ENCODE data around the gene NAA40. TPM values are rescaled to one million over a fixed set of nuclear protein-coding genes. Genes with fewer than 3 reads are reported as not detected.
"Not testable (repeated sequence)": the region's sequence is repeated elsewhere in the genome, so short reads cannot be mapped to it uniquely, and the experiment has no call there.

Gene NAA40
- total and polyA plus RNA-seq, 3 donors from 2014 or later: 44.8 to 57.5 (median 49.7) TPM

DNA sequence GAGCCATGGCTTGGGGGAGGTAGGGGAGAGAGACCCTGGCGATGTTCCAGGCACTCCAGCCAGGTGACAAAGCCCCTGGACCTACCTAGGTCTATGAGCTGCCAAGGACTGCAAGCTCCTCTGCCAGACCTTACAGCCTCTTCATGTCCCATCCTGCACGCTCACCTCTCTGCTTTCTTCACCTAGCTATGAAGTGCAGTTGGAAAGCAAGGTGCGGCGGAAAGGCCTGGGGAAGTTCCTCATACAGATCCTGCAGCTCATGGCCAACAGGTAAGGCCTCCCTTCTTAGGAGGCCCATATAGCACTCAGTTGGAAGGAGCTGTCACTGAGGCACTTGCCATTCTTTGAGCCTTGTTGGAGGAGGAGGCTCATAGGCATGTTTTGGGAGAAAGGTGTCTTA is 13.8 kb downstream of the NAA40 start:
- H3K36me3 ChIP-seq (ENCODE audit: low read depth, missing control alignments): no peaks in the 10 kb centered on the region
- H3K4me1 ChIP-seq: no peaks in the 10 kb centered on the region
- no peak overlapping the region for H3K4me3 ChIP-seq
- H3K9me3 ChIP-seq: no peaks in the 10 kb centered on the region
- DNase-seq: no peak
- H3K27me3 ChIP-seq: no peaks in the 10 kb centered on the region
- H3K27ac ChIP-seq: no peak overlapping the region
- WGBS, 2 donors: 92 to 99% methylated on average over 4 of the region's 4 CpGs
- intact Hi-C loops (cut with DNase I; ENCODE audit: low total_unique reads): no loop called here
- no peak for TF ChIP-seq POLR2A (IDR thresholded peaks at IDR 0.05)
- TF ChIP-seq, protein P1, sequence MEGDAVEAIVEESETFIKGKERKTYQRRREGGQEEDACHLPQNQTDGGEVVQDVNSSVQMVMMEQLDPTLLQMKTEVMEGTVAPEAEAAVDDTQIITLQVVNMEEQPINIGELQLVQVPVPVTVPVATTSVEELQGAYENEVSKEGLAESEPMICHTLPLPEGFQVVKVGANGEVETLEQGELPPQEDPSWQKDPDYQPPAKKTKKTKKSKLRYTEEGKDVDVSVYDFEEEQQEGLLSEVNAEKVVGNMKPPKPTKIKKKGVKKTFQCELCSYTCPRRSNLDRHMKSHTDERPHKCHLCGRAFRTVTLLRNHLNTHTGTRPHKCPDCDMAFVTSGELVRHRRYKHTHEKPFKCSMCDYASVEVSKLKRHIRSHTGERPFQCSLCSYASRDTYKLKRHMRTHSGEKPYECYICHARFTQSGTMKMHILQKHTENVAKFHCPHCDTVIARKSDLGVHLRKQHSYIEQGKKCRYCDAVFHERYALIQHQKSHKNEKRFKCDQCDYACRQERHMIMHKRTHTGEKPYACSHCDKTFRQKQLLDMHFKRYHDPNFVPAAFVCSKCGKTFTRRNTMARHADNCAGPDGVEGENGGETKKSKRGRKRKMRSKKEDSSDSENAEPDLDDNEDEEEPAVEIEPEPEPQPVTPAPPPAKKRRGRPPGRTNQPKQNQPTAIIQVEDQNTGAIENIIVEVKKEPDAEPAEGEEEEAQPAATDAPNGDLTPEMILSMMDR (IDR thresholded peaks at IDR 0.05): no peak

DNA sequence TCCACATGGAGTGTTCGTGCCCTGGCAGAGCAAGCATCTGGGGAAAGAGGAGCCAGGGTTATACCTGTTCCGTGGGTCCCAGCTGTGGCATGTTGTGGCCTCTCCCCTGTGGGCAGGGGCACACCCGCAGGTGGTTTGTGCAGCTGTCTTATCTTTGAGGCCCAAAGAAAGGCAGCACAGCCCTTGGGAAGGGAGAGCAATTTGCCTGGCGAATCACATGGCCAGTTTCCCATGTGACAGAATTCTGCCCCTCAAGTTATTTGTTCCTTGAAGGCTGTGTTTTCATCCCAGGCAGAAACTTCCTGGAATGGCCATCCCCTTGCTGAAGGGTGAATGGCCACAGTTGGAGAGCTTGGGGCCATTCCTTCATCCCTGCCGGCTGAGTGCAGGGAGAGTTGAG is 19.2 kb downstream of the NAA40 start:
- Histone ChIP-seq H3K27ac (no peak overlapping the region), H3K4me1 (no peaks in the 10 kb centered on the region), H3K9me3 (no peaks in the 10 kb centered on the region), H3K36me3 (ENCODE audit: low read depth, missing control alignments) (no peaks in the 10 kb centered on the region), H3K4me3 (no peak overlapping the region), H3K27me3 (no peaks in the 10 kb centered on the region)
- no peak for DNase-seq
- 81 to 87% methylated on average over 4 to 5 of the region's 5 CpGs for WGBS, 2 donors
- TF ChIP-seq, protein P1 (IDR thresholded peaks at IDR 0.05): no peak
- no peak for TF ChIP-seq POLR2A (IDR thresholded peaks at IDR 0.05)
- intact Hi-C loops (cut with DNase I; ENCODE audit: low total_unique reads): no loop called here

DNA sequence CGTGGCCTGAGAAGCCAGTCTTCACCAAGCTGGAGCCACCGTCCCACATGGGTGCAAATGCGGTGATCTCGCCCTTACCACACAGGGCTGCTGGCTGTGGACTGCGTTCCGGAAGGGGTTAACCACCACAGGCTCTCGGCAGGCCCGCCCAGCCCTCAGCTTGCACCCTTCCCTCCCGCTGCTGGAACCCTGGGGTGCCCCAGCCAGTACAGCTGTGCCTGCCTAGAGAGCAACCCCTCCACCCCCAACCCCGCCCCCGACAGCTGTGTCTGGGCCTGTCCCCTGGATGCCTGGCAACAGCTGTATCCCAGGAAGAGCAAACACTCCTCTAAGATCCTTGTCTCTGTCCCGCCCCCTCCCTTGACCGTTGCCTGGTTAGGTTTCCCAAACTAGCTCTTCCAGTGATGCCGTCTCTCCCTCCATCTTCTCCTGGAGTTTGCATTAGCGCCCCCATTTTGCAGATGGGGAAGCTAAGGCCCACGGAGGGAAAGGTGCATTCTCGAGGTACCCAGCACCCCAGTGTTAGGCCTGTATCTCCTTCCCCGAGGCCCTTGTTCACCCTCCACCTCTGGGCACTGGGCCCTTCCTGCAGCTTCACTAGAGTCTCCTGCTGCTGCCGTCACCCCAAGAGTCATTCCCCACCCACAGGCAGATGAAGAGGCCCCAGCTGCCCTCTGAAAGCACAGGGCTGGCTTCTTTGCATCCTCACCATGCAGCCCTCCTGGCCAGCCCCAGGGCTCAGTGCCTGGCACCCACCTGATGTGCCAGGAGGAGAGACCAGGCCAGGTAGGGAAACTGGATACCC is 23.0 kb downstream of the NAA40 start:
- Histone ChIP-seq H3K4me1 (no peaks in the 10 kb centered on the region), H3K9me3 (no peaks in the 10 kb centered on the region), H3K27ac (no peak overlapping the region), H3K4me3 (no peak overlapping the region), H3K27me3 (no peaks in the 10 kb centered on the region), H3K36me3 (ENCODE audit: low read depth, missing control alignments) (no peaks in the 10 kb centered on the region)
- WGBS, 2 donors: 39 to 64% methylated on average over 4 to 19 of the region's 19 CpGs
- TF ChIP-seq, protein P1 (IDR thresholded peaks at IDR 0.05): no peak
- TF ChIP-seq POLR2A (IDR thresholded peaks at IDR 0.05): no peak
- DNase-seq: no peak
- intact Hi-C loops (cut with DNase I; ENCODE audit: low total_unique reads): no loop called here

DNA sequence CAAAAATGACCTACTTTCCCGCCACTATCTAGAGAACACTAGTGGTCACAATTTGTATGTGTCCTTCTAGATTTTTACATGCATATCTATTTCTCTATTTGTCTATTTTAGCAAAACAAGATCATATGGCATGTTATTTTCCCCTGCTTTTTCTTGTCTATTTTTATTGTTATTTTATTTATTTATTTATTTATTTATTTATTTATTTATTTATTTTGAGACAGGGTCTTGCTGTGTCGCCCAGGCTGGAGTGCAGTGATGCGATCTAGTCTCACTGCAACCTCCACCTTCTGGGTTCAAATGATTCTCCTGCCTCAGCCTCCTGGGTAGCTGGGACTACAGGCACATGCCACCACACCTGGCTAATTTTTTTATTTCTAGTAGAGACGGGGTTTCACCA is 25.1 kb downstream of the NAA40 start:
- H3K27ac ChIP-seq; H3K27me3 ChIP-seq; H3K36me3 ChIP-seq (ENCODE audit: low read depth, missing control alignments); intact Hi-C loops (cut with DNase I; ENCODE audit: low total_unique reads); H3K4me3 ChIP-seq; H3K9me3 ChIP-seq; H3K4me1 ChIP-seq; DNase-seq: not testable (repeated sequence)
- WGBS, 2 donors: 95 to 97% methylated on average over 4 of the region's 4 CpGs

DNA sequence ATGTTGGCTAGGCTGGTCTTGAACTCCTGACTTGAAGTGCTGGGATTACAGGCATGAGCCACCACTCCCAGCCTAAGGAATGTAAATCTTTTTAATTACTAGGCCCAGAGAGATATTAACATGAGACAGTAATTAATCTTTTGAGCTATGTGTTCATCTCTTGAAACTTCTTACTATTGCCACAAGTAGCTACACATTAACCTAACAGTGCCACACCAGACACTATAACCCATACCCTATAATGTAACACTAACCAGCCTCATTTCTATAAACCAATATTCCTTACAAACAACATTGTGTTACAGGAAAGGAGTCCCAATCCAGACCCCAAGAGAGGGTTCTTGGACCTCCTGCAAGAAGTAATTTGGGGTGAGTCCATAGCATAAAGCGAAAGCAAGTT is 27.6 kb downstream of the NAA40 start:
- H3K27ac ChIP-seq: no peak overlapping the region
- 78 to 93% methylated on average over 1 of the region's 1 CpG for WGBS, 2 donors
- H3K36me3 ChIP-seq (ENCODE audit: low read depth, missing control alignments): no peaks in the 10 kb centered on the region
- TF ChIP-seq, protein P1 (IDR thresholded peaks at IDR 0.05): no peak
- no peak for TF ChIP-seq POLR2A (IDR thresholded peaks at IDR 0.05)
- no peaks in the 10 kb centered on the region for H3K9me3 ChIP-seq
- H3K4me1 ChIP-seq: no peaks in the 10 kb centered on the region
- H3K4me3 ChIP-seq: no peak overlapping the region
- H3K27me3 ChIP-seq: no peaks in the 10 kb centered on the region
- DNase-seq: no peak
- intact Hi-C loops (cut with DNase I; ENCODE audit: low total_unique reads): no loop called here

Measured in testis (tissue), 3 donors.